ENCODE measurements around the gene ARTN.

Gene ARTN

GRCh38 chr1:43910343-43910742, 23.3 kb upstream of the ARTN start:
- no peak for TF ChIP-seq CTCF (conservative IDR thresholded peaks at IDR 0.05; ENCODE audit: low read depth, low read length)
- H3K4me2 ChIP-seq, result no peak overlapping the region
- H3K4me1 ChIP-seq (ENCODE audit: low read depth, poor library complexity, severe bottlenecking), result peaks cover 8% of the 10 kb centered on the region
- H3K36me3 ChIP-seq (ENCODE audit: insufficient read depth), result no peaks in the 10 kb centered on the region
- no peaks in the 10 kb centered on the region for H4K20me1 ChIP-seq (ENCODE audit: insufficient read depth)
- no peak overlapping the region for H3K4me3 ChIP-seq (IDR thresholded peaks at IDR 0.05; ENCODE audit: insufficient read depth, low read depth, low read length)
- H2AFZ ChIP-seq (ENCODE audit: low read depth), result no peak overlapping the region
- H3K27me3 ChIP-seq (ENCODE audit: insufficient read depth, low read depth), result no peaks in the 10 kb centered on the region
- no peak overlapping the region for H3K27ac ChIP-seq
- H3K9ac ChIP-seq, result no peak overlapping the region
- H3K79me2 ChIP-seq (ENCODE audit: insufficient read depth, low read depth), result no peaks in the 10 kb centered on the region

- Histone ChIP-seq H3K4me1 (ENCODE audit: low read depth, poor library complexity, severe bottlenecking) (peaks cover 8% of the 10 kb centered on the region), H3K9ac (no peak overlapping the region), H3K27ac (no peak overlapping the region), H3K79me2 (ENCODE audit: insufficient read depth, low read depth) (no peaks in the 10 kb centered on the region), H3K4me2 (no peak overlapping the region), H3K36me3 (ENCODE audit: insufficient read depth) (no peaks in the 10 kb centered on the region), H4K20me1 (ENCODE audit: insufficient read depth) (no peaks in the 10 kb centered on the region), H3K4me3 (IDR thresholded peaks at IDR 0.05; ENCODE audit: insufficient read depth, low read depth, low read length) (no peak overlapping the region), H3K27me3 (ENCODE audit: insufficient read depth, low read depth) (no peaks in the 10 kb centered on the region), H2AFZ (ENCODE audit: low read depth) (no peak overlapping the region)
- no peak for TF ChIP-seq CTCF (conservative IDR thresholded peaks at IDR 0.05; ENCODE audit: low read depth, low read length)
These were observed 21.0 kb upstream of the ARTN start for GRCh38 chr1:43912607-43913006.

GRCh38 chr1:43913051-43913501, 20.5 kb upstream of the ARTN start:
- Histone ChIP-seq H3K9ac (no peak overlapping the region), H3K27ac (no peak overlapping the region), H3K4me2 (no peak overlapping the region)

DNA sequence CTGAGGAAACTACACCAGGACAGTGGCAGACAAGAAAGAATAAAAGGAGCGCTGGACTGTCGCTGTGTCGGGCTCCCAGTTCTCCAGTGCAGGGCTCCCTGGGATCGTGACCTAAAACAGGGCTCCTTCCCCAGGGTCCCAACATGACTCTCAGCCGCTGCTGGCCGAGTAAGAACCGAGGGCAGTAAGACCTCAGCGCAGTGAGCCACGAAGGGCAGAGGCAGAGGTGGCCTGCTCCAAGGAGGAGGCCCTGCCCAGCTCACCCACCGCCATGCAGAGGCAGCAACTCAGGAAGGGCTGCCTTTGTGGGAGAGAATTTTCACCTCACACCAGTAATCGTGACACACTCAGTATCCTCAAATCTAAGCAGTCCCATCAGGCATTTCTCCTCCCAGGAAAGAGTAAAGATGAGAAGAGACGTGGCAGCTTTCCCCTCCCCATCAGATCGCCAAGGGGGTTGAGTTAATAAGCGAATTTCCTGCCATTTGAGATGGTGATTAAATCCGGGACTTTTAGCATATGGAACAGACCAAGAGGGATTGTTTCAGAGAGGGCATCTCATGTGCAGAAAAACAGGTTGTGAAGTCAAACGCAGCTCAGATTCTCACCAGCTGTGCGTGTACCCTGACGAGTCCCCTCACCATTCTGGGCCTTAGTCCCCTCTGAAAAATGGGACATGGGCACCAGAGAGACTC, 19.8 kb upstream of the ARTN start:
- peaks cover 8% of the 10 kb centered on the region for H3K4me1 ChIP-seq (ENCODE audit: low read depth, poor library complexity, severe bottlenecking)
- H3K4me2 ChIP-seq, result no peak overlapping the region
- TF ChIP-seq CTCF (conservative IDR thresholded peaks at IDR 0.05; ENCODE audit: low read depth, low read length), result no peak
- H3K27ac ChIP-seq, result no peak overlapping the region
- H4K20me1 ChIP-seq (ENCODE audit: insufficient read depth), result no peaks in the 10 kb centered on the region
- H3K4me3 ChIP-seq (IDR thresholded peaks at IDR 0.05; ENCODE audit: insufficient read depth, low read depth, low read length), result no peak overlapping the region
- H3K36me3 ChIP-seq (ENCODE audit: insufficient read depth), result no peaks in the 10 kb centered on the region
- H3K9ac ChIP-seq, result no peak overlapping the region
- no peak overlapping the region for H2AFZ ChIP-seq (ENCODE audit: low read depth)
- no peaks in the 10 kb centered on the region for H3K79me2 ChIP-seq (ENCODE audit: insufficient read depth, low read depth)
- H3K27me3 ChIP-seq (ENCODE audit: insufficient read depth, low read depth), result no peaks in the 10 kb centered on the region

More at GRCh38 chr1:43913051-43913501, 20.5 kb upstream of the ARTN start:
- Histone ChIP-seq H4K20me1 (ENCODE audit: insufficient read depth) (no peaks in the 10 kb centered on the region), H3K79me2 (ENCODE audit: insufficient read depth, low read depth) (no peaks in the 10 kb centered on the region), H2AFZ (ENCODE audit: low read depth) (no peak overlapping the region), H3K36me3 (ENCODE audit: insufficient read depth) (no peaks in the 10 kb centered on the region), H3K4me1 (ENCODE audit: low read depth, poor library complexity, severe bottlenecking) (peaks cover 8% of the 10 kb centered on the region), H3K27me3 (ENCODE audit: insufficient read depth, low read depth) (no peaks in the 10 kb centered on the region), H3K4me3 (IDR thresholded peaks at IDR 0.05; ENCODE audit: insufficient read depth, low read depth, low read length) (no peak overlapping the region)
- TF ChIP-seq CTCF (conservative IDR thresholded peaks at IDR 0.05; ENCODE audit: low read depth, low read length), result no peak
